Measurements from ENCODE around the gene RBP3.
"Not testable (repeated sequence)": the region's sequence is repeated elsewhere in the genome, so short reads cannot be mapped to it uniquely, and the experiment has no call there.

DNA sequence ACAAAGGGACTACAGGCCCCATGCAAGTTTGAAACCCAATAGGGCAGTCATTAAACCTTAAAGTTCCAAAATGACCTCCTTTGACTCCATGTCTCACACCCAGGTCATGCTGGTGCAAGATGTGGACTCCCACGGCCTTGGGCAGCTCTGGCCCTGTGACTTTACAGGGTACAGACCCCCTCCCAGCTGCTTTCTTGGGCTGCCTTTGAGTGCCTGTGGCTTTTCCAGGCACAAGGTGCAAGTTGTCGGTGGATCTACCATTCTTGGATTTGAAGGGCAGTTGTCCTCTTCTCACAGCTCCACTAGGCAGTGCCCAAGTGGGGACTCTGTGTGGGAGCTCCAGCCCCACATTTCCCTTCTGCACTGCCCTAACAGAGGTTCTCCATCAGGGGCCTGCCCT is 37.9 kb downstream of the RBP3 start:
- TF ChIP-seq, protein P1, sequence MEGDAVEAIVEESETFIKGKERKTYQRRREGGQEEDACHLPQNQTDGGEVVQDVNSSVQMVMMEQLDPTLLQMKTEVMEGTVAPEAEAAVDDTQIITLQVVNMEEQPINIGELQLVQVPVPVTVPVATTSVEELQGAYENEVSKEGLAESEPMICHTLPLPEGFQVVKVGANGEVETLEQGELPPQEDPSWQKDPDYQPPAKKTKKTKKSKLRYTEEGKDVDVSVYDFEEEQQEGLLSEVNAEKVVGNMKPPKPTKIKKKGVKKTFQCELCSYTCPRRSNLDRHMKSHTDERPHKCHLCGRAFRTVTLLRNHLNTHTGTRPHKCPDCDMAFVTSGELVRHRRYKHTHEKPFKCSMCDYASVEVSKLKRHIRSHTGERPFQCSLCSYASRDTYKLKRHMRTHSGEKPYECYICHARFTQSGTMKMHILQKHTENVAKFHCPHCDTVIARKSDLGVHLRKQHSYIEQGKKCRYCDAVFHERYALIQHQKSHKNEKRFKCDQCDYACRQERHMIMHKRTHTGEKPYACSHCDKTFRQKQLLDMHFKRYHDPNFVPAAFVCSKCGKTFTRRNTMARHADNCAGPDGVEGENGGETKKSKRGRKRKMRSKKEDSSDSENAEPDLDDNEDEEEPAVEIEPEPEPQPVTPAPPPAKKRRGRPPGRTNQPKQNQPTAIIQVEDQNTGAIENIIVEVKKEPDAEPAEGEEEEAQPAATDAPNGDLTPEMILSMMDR (tag by site-specific recombination; IDR thresholded peaks at IDR 0.05) = not testable (repeated sequence)
- TF ChIP-seq, protein P2, sequence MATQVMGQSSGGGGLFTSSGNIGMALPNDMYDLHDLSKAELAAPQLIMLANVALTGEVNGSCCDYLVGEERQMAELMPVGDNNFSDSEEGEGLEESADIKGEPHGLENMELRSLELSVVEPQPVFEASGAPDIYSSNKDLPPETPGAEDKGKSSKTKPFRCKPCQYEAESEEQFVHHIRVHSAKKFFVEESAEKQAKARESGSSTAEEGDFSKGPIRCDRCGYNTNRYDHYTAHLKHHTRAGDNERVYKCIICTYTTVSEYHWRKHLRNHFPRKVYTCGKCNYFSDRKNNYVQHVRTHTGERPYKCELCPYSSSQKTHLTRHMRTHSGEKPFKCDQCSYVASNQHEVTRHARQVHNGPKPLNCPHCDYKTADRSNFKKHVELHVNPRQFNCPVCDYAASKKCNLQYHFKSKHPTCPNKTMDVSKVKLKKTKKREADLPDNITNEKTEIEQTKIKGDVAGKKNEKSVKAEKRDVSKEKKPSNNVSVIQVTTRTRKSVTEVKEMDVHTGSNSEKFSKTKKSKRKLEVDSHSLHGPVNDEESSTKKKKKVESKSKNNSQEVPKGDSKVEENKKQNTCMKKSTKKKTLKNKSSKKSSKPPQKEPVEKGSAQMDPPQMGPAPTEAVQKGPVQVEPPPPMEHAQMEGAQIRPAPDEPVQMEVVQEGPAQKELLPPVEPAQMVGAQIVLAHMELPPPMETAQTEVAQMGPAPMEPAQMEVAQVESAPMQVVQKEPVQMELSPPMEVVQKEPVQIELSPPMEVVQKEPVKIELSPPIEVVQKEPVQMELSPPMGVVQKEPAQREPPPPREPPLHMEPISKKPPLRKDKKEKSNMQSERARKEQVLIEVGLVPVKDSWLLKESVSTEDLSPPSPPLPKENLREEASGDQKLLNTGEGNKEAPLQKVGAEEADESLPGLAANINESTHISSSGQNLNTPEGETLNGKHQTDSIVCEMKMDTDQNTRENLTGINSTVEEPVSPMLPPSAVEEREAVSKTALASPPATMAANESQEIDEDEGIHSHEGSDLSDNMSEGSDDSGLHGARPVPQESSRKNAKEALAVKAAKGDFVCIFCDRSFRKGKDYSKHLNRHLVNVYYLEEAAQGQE (tag by site-specific recombination; IDR thresholded peaks at IDR 0.05) = not testable (repeated sequence)
- not testable (repeated sequence) for TF ChIP-seq ZSCAN30 (tag by site-specific recombination; IDR thresholded peaks at IDR 0.05); ZNF16 (tag by site-specific recombination; IDR thresholded peaks at IDR 0.05; ENCODE audit: low read depth); ZNF843 (tag by site-specific recombination; IDR thresholded peaks at IDR 0.05)

Data from HEK293 (cell line).